NCI-H510A treated with DMSO at 0.1 percent for 48 hours (cell line): ENCODE data around the gene NBEA.
"Not testable (repeated sequence)": the region's sequence is repeated elsewhere in the genome, so short reads cannot be mapped to it uniquely, and the experiment has no call there.

ENCODE experiments used
- DNase-seq: peaks from one replicate; lab custom pipeline; 2025; lab: John Stamatoyannopoulos, UW

NBEA gene

GRCh38 chr13:34944751-34945150, 2.7 kb downstream of the NBEA start:
- peak; percentile 16 for DNase-seq

DNA sequence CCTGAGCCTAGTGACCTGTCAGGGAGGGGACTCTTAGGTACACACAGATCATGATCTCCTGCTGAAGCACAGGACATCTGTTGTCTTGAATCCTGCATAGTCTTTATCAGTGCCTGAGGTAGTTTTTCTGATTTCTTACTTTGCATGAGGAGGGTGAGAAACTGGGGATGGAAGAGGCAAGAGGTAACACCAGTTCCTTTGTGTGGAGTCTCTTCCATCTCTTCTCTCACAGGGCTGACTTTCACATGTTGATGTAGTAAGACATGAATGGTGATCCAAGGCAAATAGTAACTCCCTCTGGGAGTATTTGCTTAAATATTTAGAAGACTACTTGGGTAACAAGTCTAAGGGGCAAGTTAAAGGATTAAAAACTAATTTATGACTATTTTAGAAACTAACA, 9.5 kb downstream of the NBEA start:
- DNase-seq, result no peak

DNA sequence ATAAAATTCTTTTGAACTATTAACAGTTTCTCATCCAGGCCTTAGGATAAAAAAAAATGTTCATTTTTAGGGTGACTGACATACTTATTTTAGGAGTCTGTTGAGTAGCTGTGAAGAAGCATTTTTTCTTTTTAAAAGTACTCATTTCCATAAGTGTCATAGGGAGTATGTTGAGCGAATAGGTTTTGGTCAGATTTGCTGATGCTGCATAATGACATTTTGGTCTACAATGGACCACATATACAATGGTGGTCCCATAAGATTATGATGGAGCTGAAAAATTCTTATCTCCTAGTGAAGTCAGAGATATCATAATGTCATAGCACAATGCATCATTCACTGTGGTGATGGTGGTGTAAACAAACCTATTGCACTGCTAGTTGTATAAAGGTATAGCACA, 17.4 kb downstream of the NBEA start:
- DNase-seq, result no peak

GRCh38 chr13:34964558-34964957, 22.5 kb downstream of the NBEA start:
- no peak for DNase-seq

- DNase-seq, result peak; percentile 14
These were observed 25.9 kb downstream of the NBEA start for GRCh38 chr13:34967851-34968562.

DNA sequence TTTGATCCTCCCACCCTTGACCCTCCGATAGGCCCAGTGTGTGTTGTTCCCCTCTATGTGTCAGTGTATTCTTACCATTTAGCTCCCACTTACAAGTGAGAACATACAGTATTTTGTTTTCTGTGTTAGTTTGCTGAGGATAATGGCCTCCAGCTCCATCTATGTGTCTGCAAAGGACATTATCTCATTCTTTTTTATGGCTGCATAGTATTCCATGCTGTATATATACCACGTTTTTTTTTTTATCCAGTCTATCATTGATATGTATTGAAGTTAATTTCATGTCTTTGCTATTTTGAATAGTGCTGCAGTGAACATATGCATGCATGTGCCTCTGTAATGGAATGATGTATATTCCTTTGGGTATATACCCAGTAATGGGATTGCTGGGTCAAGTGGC, 27.5 kb downstream of the NBEA start:
- not testable (repeated sequence) for DNase-seq

DNA sequence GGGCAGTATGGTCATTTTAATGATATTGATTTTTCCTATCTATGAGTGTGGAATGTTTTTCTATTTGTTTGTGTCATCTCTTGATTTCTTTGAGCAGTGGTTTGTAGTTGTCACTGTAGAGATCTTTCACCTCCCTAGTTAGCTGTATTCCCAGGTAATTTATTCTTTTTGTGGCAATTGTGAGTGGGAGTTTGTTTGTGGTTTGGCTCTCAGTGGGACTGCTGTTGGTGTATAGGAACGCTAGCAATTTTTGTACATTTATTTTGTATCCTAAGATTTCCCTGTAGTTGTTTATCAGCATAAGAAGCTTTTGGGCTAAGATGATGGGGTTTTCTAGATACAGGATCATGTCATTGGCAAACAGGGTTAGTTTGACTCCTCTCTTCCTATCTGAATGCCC, 28.9 kb downstream of the NBEA start:
- DNase-seq, result no peak

DNA sequence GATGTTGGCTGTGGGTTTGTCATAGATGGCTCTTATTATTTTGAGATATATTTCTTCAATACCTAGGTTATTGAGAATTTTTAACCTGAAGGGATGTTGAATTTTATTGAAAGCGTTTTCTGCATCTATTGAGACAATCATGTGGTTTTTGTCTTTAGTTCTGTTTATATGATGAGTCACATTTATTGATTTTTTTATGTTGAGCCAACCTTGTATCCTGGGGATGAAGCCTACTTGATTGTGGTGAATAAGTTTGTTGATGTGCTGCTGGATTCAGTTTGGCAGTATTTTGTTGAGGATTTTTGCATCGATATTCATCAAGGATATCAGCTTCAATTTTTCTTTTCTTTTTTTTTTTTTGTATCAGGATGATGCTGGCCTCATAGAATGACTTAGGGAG, 29.4 kb downstream of the NBEA start:
- no peak for DNase-seq

GRCh38 chr13:34985199-34985598, 43.1 kb downstream of the NBEA start:
- not testable (repeated sequence) for DNase-seq

DNA sequence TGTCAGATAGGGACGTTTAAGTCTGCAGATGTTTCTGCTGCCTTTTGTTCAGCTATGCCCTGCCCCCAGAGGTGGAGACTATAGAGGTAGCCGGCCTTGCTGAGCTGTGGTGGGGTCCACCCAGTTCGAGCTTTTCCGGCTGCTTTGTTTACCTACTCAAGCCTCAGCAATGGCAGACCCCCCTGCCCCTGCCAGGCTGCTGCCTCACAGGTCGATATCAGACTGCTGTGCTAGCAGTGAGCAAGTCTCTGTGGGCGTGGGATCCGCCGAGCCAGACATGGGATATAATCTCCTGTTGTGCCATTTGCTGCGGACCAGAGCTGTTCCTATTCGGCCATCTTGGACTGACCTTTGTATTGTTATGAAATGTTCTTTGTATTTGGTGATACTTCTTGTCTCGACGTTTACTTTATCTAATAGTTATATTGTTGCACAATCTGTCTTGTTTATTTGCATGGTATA, 46.3 kb downstream of the NBEA start:
- no peak for DNase-seq

DNA sequence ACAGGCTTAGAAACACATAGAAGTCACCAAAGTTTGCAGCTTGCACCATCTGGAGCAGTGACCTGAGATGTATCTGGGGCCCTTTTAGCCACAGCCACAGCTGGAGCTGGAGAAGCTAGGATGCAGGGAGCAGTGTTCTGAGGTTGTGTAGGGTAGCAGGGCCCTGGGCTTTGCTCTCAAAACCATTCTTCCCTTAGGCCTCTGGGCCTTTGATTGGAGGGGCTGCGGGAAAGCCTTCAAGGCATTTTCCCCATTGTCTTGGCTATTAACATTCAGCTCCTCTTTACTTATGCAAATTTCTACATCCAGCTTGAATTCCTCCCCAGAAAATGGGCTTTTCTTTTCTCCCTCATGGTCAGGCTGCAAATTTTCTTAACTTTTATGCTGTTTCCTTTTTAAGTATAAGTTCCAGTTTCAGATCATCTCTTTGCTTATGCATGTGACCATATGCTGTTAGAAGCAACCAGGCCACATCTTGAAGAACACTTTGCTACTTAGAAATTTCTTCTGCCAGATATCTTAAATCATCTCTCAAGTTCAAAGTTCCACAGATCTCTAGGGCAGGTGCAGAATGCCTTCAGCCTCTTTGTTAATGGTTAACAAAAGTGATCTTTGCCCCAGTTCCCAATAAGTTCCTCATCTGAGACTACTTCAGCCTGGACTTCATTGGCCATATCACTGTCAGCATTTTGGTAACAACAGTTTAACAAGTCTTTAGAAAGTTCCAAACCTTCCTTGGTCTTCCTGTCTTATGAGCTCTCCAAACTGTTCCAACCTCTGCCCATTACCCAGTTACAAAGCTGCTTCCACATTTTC, 48.5 kb downstream of the NBEA start:
- DNase-seq, result no peak

GRCh38 chr13:34993470-34993869, 51.4 kb downstream of the NBEA start:
- no peak for DNase-seq

DNA sequence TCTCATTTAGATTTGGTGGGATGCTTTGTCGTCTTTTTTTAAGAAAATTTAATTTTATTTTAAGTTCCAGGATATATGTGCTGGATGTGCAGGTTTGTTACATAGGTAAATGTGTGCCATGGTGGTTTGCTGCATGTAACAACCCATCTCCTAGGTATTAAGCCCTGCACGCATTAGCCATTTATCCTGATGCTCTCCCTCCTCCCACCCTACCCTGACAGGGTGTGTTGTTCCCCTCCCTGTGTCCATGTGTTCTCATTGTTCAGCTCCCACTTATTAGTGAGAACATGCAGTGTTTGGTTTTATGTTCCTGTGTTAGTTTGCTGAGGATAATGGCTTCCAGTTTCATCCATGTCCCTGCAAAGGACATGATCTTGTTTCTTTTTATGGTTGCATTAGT, 61.7 kb downstream of the NBEA start:
- DNase-seq, result not testable (repeated sequence)

DNA sequence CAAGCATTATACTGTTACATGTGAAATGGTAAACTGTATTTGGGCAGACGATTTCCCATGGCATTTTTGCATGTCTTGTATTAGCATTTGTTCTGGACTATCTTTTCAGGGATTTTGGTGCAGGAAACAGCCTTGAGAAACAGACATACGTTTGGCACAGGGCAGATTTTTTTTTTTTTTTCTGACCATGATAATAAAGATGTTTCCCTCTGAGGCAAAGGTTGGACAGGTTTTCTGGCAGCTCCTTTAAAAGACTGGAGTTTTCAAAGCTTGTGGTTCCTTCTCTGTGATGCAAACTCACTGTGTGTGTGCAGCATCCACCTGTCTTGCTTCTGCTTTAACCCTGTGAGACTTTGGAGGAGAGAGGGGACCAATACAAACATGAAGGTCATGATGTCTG, 63.0 kb downstream of the NBEA start:
- no peak for DNase-seq

GRCh38 chr13:35014606-35015213, 72.6 kb downstream of the NBEA start:
- DNase-seq, result no peak

- no peak for DNase-seq
These were observed 74.5 kb downstream of the NBEA start for GRCh38 chr13:35016362-35017112.

GRCh38 chr13:35025314-35025713, 83.2 kb downstream of the NBEA start:
- peak; percentile 1 for DNase-seq

DNA sequence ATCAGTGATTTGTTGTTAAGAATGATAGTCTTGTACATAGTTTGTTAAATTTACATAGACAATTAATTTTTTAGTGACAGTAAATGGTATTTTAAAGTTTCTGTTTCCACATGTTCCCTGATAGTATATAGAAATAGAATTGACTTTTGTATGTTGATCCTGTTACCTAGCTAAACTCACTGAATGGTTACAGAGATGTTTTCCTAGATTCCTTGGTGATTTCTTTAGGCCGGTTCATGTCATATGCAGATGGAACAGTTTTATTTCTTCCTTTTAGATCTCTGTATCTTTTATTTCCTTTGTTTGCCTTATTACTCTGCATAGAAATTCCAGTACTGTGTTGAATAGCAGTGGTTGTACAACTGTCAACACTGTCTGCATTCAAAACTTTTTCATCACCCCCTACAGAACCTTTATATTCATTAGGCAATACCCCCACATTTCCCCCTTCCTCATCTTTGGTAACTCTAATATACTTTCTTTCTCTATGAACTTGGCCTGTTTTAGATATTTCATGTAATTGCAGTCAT, 86.3 kb downstream of the NBEA start:
- no peak for DNase-seq

DNA sequence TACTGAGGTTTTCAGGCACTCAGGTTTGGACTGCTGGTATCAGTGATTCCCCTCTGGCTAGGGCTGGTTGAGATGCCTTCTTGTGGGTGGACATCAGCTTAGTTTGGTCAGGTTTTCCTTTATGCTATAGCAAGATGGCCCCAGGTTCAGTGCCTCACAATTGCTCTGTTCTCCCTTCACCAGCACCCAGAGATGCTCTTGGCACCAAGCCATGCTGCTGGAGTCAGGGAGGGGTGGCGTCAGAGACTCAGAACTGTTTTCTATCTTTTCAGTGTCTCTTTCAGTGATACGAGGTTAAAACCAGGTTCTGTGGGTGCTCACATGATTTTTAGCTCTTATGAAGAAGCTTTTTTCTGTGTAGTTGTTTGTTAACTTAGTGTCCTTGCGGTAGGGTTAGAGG, 96.9 kb downstream of the NBEA start:
- DNase-seq, result no peak

DNA sequence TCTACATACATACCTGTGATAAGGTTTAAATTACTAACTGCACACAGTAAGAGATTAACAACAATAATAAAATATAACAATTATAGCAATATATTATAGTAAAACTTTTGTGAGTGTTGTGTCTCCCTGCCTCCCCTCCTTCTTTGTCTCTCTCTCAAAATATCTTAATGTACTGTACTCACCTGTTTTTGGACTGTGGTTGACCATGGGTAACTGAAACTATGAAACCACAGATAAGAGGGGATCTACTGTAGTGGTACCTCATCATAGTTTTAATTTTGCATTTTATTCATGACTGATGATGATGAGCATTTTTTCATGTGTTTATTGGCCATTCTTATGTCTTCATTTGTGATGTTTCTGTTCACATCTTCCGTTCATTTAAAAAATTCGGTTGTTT, 104.5 kb downstream of the NBEA start:
- DNase-seq, result no peak

DNA sequence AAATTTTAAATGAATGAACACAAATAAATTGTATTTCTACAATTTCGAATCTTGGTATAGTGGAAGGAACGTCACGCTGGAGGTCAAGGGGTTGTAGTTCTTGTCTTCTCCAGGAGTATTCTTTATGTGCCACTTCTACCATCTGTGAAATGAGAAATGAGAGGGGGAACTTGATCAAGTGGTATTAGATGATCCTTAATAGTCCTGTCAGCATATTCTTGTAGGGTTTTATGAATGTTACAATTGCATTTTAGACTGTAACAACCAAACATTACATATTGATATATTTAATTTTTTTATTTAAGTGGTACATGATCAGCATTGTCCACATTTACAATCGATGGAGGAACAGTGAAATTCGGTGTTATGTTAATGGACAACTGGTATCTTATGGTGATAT, 113.6 kb downstream of the NBEA start:
- no peak for DNase-seq

DNA sequence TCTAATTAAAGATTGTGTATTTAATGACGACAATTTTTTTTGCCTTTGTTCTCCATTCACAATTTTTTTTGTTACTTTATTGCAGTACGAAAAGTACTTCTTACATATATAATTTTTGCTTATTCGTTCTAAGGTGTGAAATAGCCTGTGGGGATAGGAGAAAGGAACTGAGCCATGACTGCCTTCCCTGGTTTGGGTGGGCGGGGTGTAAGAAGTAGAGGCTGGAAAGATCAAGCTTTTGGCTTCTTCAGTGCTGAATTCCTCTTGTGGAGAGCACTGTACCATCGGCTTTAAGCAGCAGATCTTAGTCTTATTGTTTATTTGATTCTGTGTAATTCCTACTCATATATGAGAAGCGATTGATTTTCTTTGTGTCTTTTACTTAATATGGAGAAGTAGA, 115.8 kb downstream of the NBEA start:
- no peak for DNase-seq
